ENCODE results near the gene NTF3. TPM values are rescaled to one million over a fixed set of nuclear protein-coding genes. Genes with fewer than 3 reads are reported as not detected.

Gene NTF3
- total RNA-seq, 2 experiments from 2014 or later = not detected

DNA sequence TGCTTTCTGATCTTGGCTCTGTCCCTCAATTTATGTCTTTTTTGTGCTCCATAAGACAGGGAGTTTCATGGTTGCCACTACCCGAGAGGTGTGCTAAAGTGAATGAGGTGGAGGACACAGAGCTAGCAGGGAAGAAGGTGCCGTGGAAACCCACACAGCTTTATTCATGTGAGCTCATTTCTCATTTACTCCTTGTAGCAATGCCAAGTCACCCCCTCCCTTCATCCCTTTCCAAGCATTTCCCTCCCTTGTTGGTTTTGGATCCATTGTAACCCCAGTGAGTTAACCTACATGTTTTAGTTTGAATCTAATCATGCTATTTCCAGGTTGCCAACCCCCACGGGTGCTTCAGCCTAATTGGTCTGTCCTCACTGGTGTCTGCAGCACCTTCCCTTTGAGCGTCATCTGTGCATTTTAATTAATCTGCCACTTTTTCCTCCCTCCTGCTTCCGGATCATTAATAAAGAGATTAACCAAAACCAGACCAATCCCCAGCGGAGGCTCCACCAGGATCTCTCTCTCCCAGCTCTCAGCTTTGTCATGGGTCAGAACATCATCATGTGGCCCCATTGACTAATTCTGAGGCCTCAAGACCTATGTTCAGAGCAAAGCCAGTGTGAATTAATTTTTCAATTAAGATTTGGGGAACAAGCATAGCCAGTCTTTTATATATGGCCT is 56.2 kb downstream of the NTF3 start:
- intact Hi-C loops (cut with micrococcal nuclease) = no loop called here
- CTCF ChIA-PET = no interaction called here
- H3K9me3 Mint-ChIP-seq = no peaks in the 10 kb centered on the region
- no peaks in the 10 kb centered on the region for H3K36me3 Mint-ChIP-seq (ENCODE audit: low read depth)
- no peak overlapping the region for H3K4me3 Mint-ChIP-seq
- peaks cover 17% of the 10 kb centered on the region for H3K27me3 Mint-ChIP-seq (ENCODE audit: low read depth)
- H3K27ac Mint-ChIP-seq = no peak overlapping the region
- no peaks in the 10 kb centered on the region for H3K4me1 Mint-ChIP-seq (ENCODE audit: low read depth)
- no peak for DNase-seq

DNA sequence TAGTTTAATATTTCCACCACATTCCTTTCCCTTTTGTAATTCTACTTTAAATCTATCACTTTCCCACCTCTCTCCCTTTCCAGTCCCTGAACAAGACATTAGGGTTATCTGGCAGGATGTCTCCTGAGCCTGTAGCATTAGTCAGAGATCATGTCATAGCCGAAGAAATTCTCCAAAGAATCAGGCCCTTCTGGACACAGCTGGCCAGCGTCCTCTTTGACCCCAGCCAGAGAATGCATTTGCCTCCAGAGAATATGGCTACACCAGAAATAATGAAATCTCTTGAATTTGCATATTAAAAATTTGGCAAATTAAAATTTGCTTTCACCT is 56.7 kb downstream of the NTF3 start:
- no peak overlapping the region for H3K4me3 Mint-ChIP-seq
- intact Hi-C loops (cut with micrococcal nuclease) = no loop called here
- DNase-seq = no peak
- H3K36me3 Mint-ChIP-seq (ENCODE audit: low read depth) = no peaks in the 10 kb centered on the region
- CTCF ChIA-PET = no interaction called here
- peaks cover 17% of the 10 kb centered on the region for H3K27me3 Mint-ChIP-seq (ENCODE audit: low read depth)
- H3K27ac Mint-ChIP-seq = no peak overlapping the region
- H3K9me3 Mint-ChIP-seq = no peaks in the 10 kb centered on the region
- H3K4me1 Mint-ChIP-seq (ENCODE audit: low read depth) = no peaks in the 10 kb centered on the region

DNA sequence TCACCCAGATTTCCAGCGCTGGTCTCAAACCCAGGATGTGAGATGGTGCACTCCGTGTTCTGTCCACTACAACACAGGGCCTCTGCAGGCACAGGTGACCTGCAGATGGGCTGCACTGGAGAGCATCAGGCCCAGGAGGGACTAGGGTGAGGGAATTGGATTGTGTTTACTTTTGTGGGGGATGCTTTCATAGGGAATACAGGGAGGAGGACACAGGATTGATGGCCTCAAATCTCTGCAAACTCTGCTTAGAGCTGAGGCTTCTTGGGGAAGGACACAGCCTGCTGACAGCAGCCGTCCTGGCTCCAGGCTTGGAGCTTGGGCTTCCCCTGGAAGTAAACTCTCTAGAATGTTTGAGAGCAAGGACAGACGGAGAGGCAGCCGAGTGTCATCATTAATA is 57.1 kb downstream of the NTF3 start:
- DNase-seq = no peak
- H3K27me3 Mint-ChIP-seq (ENCODE audit: low read depth) = peaks cover 16% of the 10 kb centered on the region

DNA sequence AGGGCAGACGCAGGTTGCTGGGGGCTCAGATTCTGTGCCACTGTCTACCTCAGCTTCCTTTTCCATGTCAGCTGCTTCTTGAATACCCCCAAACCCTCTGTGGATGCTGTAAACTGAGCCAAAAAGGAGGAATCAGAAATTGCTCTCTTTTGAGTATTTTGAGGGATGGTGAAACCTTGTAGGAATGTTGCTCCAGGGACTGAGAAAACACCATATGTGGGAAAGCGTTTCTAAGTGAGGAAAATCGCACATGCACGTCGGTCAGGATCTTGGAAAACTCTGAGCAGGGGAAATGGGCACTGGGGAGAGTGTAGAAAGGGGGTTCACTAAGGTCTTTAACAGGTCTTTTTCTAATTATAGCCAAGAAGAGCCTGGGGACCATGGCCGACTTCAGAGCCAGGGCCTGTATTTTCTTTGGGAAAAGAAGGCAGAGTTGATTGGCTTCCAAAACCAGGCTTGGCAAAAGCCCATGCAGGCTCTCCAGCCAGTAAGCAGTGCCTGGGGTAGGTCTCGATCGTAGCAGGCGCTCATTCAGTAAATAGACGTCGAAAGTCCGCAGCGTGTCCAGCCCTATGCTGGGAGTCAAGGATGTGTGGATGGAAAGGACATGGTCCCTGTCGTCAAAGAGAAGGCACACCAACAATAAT is 58.0 kb downstream of the NTF3 start:
- DNase-seq = no peak
- H3K4me1 Mint-ChIP-seq (ENCODE audit: low read depth) = no peaks in the 10 kb centered on the region
- peaks cover 16% of the 10 kb centered on the region for H3K27me3 Mint-ChIP-seq (ENCODE audit: low read depth)
- no peaks in the 10 kb centered on the region for H3K9me3 Mint-ChIP-seq
- no peak overlapping the region for H3K27ac Mint-ChIP-seq
- CTCF ChIA-PET = no interaction called here
- no peak overlapping the region for H3K4me3 Mint-ChIP-seq
- no peaks in the 10 kb centered on the region for H3K36me3 Mint-ChIP-seq (ENCODE audit: low read depth)
- intact Hi-C loops (cut with micrococcal nuclease) = no loop called here

More for the DNA sequence above, 57.1 kb downstream of the NTF3 start:
- Mint-ChIP-seq H3K4me3 (no peak overlapping the region), H3K27ac (no peak overlapping the region), H3K9me3 (no peaks in the 10 kb centered on the region), H3K4me1 (ENCODE audit: low read depth) (no peaks in the 10 kb centered on the region), H3K36me3 (ENCODE audit: low read depth) (no peaks in the 10 kb centered on the region)
- intact Hi-C loops (cut with micrococcal nuclease) = no loop called here
- CTCF ChIA-PET = no interaction called here

DNA sequence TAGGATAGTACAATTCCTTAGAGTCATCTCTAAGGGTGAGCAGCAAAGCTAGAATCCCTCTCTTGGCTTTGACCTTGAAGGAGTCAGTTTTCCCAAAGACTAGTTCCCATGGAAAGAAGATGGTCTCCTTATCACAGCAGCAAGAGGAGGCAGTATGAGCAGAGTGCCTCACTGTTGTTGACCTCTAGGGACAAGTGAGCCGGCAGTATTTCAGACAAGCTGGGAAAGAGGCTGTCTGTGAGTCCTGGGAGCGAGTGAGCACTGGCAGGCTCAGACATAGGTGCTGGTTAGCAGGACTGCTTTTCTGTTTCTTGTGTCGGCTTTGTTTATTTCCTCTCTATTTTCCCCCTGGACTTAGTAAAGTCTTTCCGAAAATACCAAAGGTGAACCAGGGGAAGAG is 60.7 kb downstream of the NTF3 start:
- intact Hi-C loops (cut with micrococcal nuclease) = no loop called here
- CTCF ChIA-PET = no interaction called here
- Mint-ChIP-seq H3K36me3 (ENCODE audit: low read depth) (no peaks in the 10 kb centered on the region), H3K4me3 (no peak overlapping the region), H3K27me3 (ENCODE audit: low read depth) (peaks cover 16% of the 10 kb centered on the region), H3K27ac (no peak overlapping the region), H3K4me1 (ENCODE audit: low read depth) (no peaks in the 10 kb centered on the region), H3K9me3 (no peaks in the 10 kb centered on the region)
- DNase-seq = no peak

DNA sequence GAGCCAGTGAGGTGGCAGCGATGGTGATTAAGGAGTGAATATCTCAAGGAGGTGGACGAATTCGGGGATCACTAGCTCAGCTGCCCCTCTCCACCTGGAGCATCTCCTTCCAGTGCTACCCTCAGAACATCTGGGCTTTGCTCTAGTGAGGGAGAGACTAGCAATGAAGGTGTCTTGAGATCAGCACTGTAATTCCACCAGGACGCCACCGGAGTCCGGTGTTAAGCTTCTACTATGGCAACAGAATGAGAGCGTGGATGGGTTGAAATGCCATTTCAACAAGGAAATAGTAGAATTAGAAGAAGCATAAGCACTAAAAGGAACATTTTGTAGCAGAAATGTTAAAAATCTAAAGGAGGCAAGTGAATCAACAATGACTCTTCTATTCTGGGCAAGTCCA is 61.1 kb downstream of the NTF3 start:
- H3K27me3 Mint-ChIP-seq (ENCODE audit: low read depth) = peaks cover 15% of the 10 kb centered on the region
- no peak overlapping the region for H3K27ac Mint-ChIP-seq
- no peak for DNase-seq
- intact Hi-C loops (cut with micrococcal nuclease) = no loop called here
- CTCF ChIA-PET = no interaction called here
- no peaks in the 10 kb centered on the region for H3K36me3 Mint-ChIP-seq (ENCODE audit: low read depth)
- H3K4me1 Mint-ChIP-seq (ENCODE audit: low read depth) = no peaks in the 10 kb centered on the region
- H3K9me3 Mint-ChIP-seq = no peaks in the 10 kb centered on the region
- no peak overlapping the region for H3K4me3 Mint-ChIP-seq

DNA sequence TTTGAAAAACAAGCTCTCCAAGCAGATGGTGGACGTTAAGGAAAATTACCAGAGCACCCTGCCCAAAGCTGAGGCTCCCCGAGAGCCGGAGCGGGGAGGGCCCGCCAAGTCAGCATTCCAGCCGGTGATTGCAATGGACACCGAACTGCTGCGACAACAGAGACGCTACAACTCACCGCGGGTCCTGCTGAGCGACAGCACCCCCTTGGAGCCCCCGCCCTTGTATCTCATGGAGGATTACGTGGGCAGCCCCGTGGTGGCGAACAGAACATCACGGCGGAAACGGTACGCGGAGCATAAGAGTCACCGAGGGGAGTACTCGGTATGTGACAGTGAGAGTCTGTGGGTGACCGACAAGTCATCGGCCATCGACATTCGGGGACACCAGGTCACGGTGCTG is 62.4 kb downstream of the NTF3 start:
- H3K4me1 Mint-ChIP-seq (ENCODE audit: low read depth) = no peaks in the 10 kb centered on the region

DNA sequence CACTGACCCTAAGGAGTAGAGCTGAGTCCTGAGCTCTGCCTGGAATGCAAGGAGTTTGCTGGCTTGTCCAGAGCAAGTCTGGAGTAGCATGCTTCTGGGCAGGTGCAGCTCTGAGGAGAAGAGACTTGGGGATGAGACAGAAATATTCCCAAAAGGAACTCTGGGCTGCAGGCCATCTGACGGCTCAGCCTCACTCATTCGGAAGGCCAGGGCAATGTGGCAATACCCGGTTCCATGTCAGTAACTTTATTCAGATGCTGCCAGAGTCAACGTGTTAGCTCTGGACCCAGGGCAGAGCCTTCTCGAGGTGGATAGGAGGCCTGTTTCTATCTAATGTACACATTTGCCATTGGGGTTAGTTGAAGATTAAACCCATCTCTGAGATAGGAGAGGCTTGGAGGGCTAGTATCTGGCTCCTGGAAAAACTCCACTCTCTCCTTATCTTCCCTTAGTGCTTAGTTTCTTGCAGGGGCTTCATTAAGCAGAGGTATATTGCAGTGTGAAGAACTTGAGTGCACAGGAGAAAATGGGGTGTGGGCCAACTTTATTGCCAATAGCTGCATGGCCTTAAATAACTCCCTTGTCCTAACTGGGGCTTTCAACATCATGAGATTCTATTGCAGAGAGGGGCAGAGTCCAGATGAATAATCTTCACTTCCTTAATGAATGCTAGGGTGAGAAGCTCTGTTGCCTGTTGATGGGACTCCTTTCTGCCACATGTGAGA is 65.6 kb downstream of the NTF3 start:
- Mint-ChIP-seq H3K27ac (no peak overlapping the region), H3K4me3 (no peak overlapping the region), H3K27me3 (ENCODE audit: low read depth) (peaks cover 4% of the 10 kb centered on the region), H3K36me3 (ENCODE audit: low read depth) (no peaks in the 10 kb centered on the region), H3K9me3 (no peaks in the 10 kb centered on the region), H3K4me1 (ENCODE audit: low read depth) (no peaks in the 10 kb centered on the region)
- no peak for DNase-seq
- CTCF ChIA-PET = no interaction called here
- intact Hi-C loops (cut with micrococcal nuclease) = no loop called here

More for the DNA sequence above, 62.4 kb downstream of the NTF3 start:
- DNase-seq = no peak
- H3K4me3 Mint-ChIP-seq = no peak overlapping the region
- peaks cover 12% of the 10 kb centered on the region for H3K27me3 Mint-ChIP-seq (ENCODE audit: low read depth)
- no peak overlapping the region for H3K27ac Mint-ChIP-seq
- CTCF ChIA-PET = no interaction called here
- H3K36me3 Mint-ChIP-seq (ENCODE audit: low read depth) = no peaks in the 10 kb centered on the region
- H3K9me3 Mint-ChIP-seq = no peaks in the 10 kb centered on the region
- intact Hi-C loops (cut with micrococcal nuclease) = no loop called here

DNA sequence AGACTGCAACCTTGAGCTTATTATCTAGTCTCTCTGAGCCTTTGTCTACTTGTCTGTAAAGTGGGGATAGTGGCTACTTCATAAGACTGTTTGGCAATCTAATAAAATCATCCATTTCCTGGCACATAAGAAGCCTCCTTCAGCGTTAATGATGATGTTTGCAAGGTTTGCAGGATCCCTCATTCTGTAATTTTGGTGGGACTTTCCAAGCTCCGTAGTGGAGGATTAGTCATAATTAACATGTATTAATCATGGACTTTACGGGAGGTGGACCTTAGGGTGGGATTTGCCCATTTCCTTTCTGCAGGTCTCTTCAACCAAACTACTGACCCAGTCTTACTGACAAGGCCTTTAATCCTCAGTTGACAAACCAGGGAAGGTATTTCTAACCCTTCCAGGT is 66.2 kb downstream of the NTF3 start:
- H3K4me1 Mint-ChIP-seq (ENCODE audit: low read depth) = no peaks in the 10 kb centered on the region
- CTCF ChIA-PET = no interaction called here
- no peaks in the 10 kb centered on the region for H3K9me3 Mint-ChIP-seq

DNA sequence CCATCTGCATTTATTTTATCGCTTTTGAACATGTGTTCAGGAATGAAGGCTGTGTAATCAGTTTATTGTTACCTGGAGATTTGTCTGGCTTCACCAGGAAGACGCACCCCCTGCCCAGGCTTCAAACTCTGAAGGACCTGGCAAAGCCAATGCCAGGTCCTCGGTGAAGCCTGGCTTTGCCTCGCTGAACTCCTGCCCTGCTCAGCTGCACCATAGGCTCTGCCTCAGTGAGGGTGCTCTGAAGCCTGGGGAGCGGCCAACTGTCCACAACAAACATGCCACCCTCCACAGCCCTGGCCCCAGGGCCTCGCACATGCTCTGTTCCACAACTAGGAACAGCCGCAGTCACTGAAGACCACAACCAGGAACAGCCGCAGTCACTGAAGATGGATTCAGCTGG is 66.9 kb downstream of the NTF3 start:
- H3K27ac Mint-ChIP-seq = no peak overlapping the region
- no peaks in the 10 kb centered on the region for H3K9me3 Mint-ChIP-seq
- no peak for DNase-seq
- H3K27me3 Mint-ChIP-seq (ENCODE audit: low read depth) = no peaks in the 10 kb centered on the region
- intact Hi-C loops (cut with micrococcal nuclease) = no loop called here
- no peaks in the 10 kb centered on the region for H3K36me3 Mint-ChIP-seq (ENCODE audit: low read depth)
- CTCF ChIA-PET = no interaction called here
- no peaks in the 10 kb centered on the region for H3K4me1 Mint-ChIP-seq (ENCODE audit: low read depth)
- H3K4me3 Mint-ChIP-seq = no peak overlapping the region

More for the DNA sequence above, 66.2 kb downstream of the NTF3 start:
- intact Hi-C loops (cut with micrococcal nuclease) = no loop called here
- DNase-seq = no peak
- Mint-ChIP-seq H3K27ac (no peak overlapping the region), H3K36me3 (ENCODE audit: low read depth) (no peaks in the 10 kb centered on the region), H3K27me3 (ENCODE audit: low read depth) (peaks cover 2% of the 10 kb centered on the region), H3K4me3 (no peak overlapping the region)

DNA sequence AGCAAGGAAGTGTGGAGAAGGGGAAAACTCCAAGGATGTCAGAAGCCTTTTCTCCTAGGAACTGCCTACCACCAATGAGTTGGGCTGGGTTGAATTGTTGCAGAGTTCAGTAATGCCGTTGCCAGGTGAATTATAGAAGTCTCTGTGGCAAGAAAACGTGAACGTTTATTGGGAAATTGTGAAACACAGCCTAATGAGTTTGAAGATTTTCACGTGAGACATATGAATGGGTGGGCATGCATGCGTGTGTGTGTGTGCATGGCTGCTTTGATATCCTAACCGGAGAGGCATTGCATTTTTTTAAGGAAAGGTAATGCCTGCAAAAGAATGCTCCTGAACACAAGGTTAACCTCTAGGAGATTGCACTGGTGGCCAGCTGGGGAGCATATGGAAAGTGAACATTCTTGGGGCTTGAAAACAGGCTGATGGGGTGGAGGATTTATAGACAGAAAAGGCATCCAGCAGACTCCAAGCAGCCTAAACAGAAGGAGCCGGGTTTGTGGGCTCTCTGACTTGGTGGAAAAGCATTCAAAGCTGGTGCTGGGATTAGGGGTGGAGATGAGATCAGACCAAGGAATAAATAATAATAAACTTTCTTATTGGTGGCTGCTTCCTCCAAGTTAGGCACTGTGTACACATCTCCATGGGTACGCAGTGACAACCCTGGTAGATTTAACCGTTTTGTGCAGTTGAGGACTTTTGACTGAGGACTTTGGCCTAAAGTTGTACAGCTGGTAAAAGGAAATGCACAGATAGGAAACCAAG is 67.8 kb downstream of the NTF3 start:
- H3K27me3 Mint-ChIP-seq (ENCODE audit: low read depth) = no peaks in the 10 kb centered on the region
- no peak for DNase-seq
- no peaks in the 10 kb centered on the region for H3K4me1 Mint-ChIP-seq (ENCODE audit: low read depth)
- no peaks in the 10 kb centered on the region for H3K9me3 Mint-ChIP-seq
- no peaks in the 10 kb centered on the region for H3K36me3 Mint-ChIP-seq (ENCODE audit: low read depth)
- intact Hi-C loops (cut with micrococcal nuclease) = no loop called here
- H3K4me3 Mint-ChIP-seq = no peak overlapping the region
- H3K27ac Mint-ChIP-seq = no peak overlapping the region
- CTCF ChIA-PET = no interaction called here

DNA sequence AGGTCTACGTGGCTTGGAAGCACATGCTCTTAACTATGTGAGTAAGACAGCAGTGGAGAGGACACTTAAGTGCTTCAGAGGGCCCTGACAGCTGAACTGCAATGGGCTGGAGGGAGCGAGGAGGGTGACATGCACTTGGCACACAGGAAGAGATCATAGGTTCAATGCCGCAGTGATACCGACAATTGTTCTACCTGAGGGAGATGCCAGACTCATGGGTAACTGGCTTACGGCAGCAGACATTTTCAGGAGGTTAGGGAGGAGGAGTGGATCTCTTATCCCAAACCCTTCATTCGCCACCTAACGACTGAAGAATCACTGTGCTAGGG is 68.4 kb downstream of the NTF3 start:
- no peaks in the 10 kb centered on the region for H3K9me3 Mint-ChIP-seq
- DNase-seq = no peak
- H3K4me3 Mint-ChIP-seq = no peak overlapping the region
- H3K27ac Mint-ChIP-seq = no peak overlapping the region
- intact Hi-C loops (cut with micrococcal nuclease) = no loop called here
- no peaks in the 10 kb centered on the region for H3K27me3 Mint-ChIP-seq (ENCODE audit: low read depth)
- H3K4me1 Mint-ChIP-seq (ENCODE audit: low read depth) = no peaks in the 10 kb centered on the region
- CTCF ChIA-PET = no interaction called here
- H3K36me3 Mint-ChIP-seq (ENCODE audit: low read depth) = no peaks in the 10 kb centered on the region

DNA sequence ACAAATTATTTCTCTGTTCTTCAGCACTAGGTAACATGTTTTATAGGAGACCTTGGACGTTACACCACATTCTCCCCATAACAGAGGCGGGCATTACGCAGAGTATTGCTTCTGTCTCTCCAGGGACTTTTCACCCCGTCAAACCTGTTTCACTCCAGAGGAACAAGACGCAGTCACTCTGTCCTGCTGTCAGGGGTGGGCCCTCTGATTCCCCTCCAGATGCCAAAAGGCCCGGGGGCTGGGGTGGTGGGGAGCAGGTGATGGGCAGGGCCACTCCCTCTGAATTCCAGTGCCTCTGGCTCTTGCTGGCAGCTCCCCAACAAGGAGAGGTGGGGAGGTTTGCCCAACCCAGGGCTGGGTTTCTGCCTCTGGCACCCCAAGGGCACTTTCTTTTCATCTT is 71.9 kb downstream of the NTF3 start:
- Mint-ChIP-seq H3K9me3 (no peaks in the 10 kb centered on the region), H3K27ac (no peak overlapping the region), H3K36me3 (ENCODE audit: low read depth) (no peaks in the 10 kb centered on the region), H3K4me1 (ENCODE audit: low read depth) (no peaks in the 10 kb centered on the region), H3K27me3 (ENCODE audit: low read depth) (peaks cover 7% of the 10 kb centered on the region), H3K4me3 (no peak overlapping the region)
- CTCF ChIA-PET = no interaction called here
- intact Hi-C loops (cut with micrococcal nuclease) = no loop called here
- DNase-seq = no peak

Data from activated naive CD4-positive, alpha-beta T cell treated with anti-CD3 and anti-CD28 coated beads for 36 hours (primary cell).